ENCODE measurements around the gene PARD3. TPM values are rescaled to one million over a fixed set of nuclear protein-coding genes. Genes with fewer than 3 reads are reported as not detected.

Gene PARD3
- total RNA-seq, 3 donors from 2014 or later (not counting 1 experiment from before 2014, with no cell fraction given), result 0.14 to 0.49 (median 0.38) TPM

DNA sequence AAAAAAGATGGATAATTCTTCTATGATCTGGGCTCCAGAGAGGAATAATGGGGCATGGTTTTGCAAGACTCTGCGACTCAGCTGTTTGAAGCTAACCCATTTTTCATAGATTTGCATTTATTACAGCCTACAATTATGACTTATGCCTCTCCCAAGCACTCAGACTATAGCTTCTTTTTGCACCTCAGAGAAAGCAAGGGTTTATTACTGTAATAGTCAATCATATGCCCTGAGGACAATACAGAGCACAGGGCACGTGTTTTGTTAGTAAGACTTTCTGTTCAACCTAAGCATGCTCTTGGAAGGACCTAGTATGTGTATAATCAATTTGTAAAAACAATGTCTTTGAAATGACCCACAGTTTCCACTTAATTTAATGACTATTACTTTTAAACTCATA lies 221.2 kb downstream of the PARD3 start:
- TF ChIP-seq, protein P1, sequence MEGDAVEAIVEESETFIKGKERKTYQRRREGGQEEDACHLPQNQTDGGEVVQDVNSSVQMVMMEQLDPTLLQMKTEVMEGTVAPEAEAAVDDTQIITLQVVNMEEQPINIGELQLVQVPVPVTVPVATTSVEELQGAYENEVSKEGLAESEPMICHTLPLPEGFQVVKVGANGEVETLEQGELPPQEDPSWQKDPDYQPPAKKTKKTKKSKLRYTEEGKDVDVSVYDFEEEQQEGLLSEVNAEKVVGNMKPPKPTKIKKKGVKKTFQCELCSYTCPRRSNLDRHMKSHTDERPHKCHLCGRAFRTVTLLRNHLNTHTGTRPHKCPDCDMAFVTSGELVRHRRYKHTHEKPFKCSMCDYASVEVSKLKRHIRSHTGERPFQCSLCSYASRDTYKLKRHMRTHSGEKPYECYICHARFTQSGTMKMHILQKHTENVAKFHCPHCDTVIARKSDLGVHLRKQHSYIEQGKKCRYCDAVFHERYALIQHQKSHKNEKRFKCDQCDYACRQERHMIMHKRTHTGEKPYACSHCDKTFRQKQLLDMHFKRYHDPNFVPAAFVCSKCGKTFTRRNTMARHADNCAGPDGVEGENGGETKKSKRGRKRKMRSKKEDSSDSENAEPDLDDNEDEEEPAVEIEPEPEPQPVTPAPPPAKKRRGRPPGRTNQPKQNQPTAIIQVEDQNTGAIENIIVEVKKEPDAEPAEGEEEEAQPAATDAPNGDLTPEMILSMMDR (IDR thresholded peaks at IDR 0.05), result no peak

DNA sequence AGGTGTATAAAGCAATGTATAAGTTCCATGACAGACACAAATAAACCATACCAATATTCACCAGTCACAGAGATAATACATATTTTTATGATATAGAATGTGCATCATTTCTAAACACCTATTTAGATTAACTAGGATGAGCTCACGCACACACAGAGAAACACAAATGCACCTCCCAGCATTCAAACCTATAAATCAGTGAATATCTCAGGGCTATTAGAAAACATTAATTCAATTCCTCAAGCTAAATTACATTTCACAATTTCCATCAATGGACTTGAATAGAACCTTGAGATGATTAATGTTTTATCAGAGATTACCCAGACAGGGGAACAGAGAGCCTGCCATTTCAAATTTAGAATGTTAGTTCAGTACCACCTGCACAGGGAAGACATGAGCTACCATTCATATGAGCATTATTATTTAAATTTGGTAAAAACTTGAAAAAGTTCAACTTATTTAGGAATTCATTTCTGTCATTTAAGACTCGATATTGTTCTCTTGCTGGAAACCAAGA lies 221.7 kb downstream of the PARD3 start:
- no peaks in the 10 kb centered on the region for H3K4me1 ChIP-seq (ENCODE audit: control insufficient read depth, insufficient read depth, low read length)
- 79% methylated on average over 2 of the region's 2 CpGs for WGBS (ENCODE audit: insufficient coverage)
- intact Hi-C loops (cut with micrococcal nuclease), result no loop called here
- no peak for ATAC-seq
- H3K4me3 Mint-ChIP-seq, result no peak overlapping the region
- no peaks in the 10 kb centered on the region for H3K36me3 ChIP-seq (ENCODE audit: control insufficient read depth, insufficient read depth, low read length)
- peaks cover 13 to 14% of the 10 kb centered on the region in 2 donors for H3K27me3 Mint-ChIP-seq (ENCODE audit: low read depth in 2 of 2)
- H3K27ac ChIP-seq (ENCODE audit: low read length), result no peak overlapping the region
- no peak overlapping the region for H3K27ac Mint-ChIP-seq
- TF ChIP-seq, protein P1 (IDR thresholded peaks at IDR 0.05), result no peak
- H3K4me3 ChIP-seq (ENCODE audit: low read length), result no peak overlapping the region
- H3K36me3 Mint-ChIP-seq, result no peaks in the 10 kb centered on the region
- no peaks in the 10 kb centered on the region for H3K4me1 Mint-ChIP-seq
- no peaks in the 10 kb centered on the region for H3K9me3 Mint-ChIP-seq
- no peak for DNase-seq
- no peaks in the 10 kb centered on the region for H3K9me3 ChIP-seq (ENCODE audit: control insufficient read depth, insufficient read depth, low read length)
- no peaks in the 10 kb centered on the region for H3K27me3 ChIP-seq (ENCODE audit: control insufficient read depth, insufficient read depth, low read length)

More for the DNA sequence above, 221.2 kb downstream of the PARD3 start:
- 82% methylated on average over 2 of the region's 2 CpGs for WGBS (ENCODE audit: insufficient coverage)
- H3K9me3 Mint-ChIP-seq, result no peaks in the 10 kb centered on the region
- no peak overlapping the region for H3K27ac ChIP-seq (ENCODE audit: low read length)
- H3K27ac Mint-ChIP-seq, result no peak overlapping the region
- DNase-seq (no peak), ATAC-seq (no peak)
- no peaks in the 10 kb centered on the region for H3K36me3 ChIP-seq (ENCODE audit: control insufficient read depth, insufficient read depth, low read length)
- H3K4me1 ChIP-seq (ENCODE audit: control insufficient read depth, insufficient read depth, low read length), result no peaks in the 10 kb centered on the region
- no peak overlapping the region for H3K4me3 Mint-ChIP-seq
- H3K27me3 ChIP-seq (ENCODE audit: control insufficient read depth, insufficient read depth, low read length), result no peaks in the 10 kb centered on the region
- H3K27me3 Mint-ChIP-seq (ENCODE audit: low read depth in 2 of 2), result peaks cover 13% of the 10 kb centered on the region in 2 donors
- no peaks in the 10 kb centered on the region for H3K9me3 ChIP-seq (ENCODE audit: control insufficient read depth, insufficient read depth, low read length)
- intact Hi-C loops (cut with micrococcal nuclease), result no loop called here
- H3K36me3 Mint-ChIP-seq, result no peaks in the 10 kb centered on the region
- H3K4me3 ChIP-seq (ENCODE audit: low read length), result no peak overlapping the region
- H3K4me1 Mint-ChIP-seq, result no peaks in the 10 kb centered on the region

DNA sequence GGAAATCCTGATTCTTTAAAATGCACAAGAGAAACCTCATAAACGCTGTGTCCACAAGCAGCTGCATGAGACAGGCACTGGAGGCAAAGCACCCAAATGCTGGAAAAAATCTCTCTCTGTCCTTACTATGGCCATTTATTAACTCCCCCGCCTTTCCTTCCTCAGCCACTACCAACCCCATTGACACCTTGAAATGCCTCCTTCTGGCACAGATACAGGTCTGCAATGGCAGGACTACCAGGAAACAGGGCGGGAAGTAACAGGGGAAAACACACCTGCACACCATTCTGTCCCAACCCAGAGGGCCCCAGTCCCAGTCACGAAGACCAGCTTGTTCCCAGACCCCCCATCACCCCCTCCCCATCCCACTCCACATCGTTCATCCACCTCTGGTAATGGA lies 224.3 kb downstream of the PARD3 start:
- Mint-ChIP-seq H3K9me3 (no peaks in the 10 kb centered on the region), H3K4me1 (no peaks in the 10 kb centered on the region), H3K27me3 (ENCODE audit: low read depth in 2 of 2) (peaks cover 7 to 12% of the 10 kb centered on the region in 2 donors), H3K27ac (no peak overlapping the region), H3K36me3 (no peaks in the 10 kb centered on the region), H3K4me3 (no peak overlapping the region)
- intact Hi-C loops (cut with micrococcal nuclease), result no loop called here
- Histone ChIP-seq H3K4me3 (ENCODE audit: low read length) (no peak overlapping the region), H3K27ac (ENCODE audit: low read length) (no peak overlapping the region), H3K4me1 (ENCODE audit: control insufficient read depth, insufficient read depth, low read length) (no peaks in the 10 kb centered on the region), H3K9me3 (ENCODE audit: control insufficient read depth, insufficient read depth, low read length) (no peaks in the 10 kb centered on the region), H3K36me3 (ENCODE audit: control insufficient read depth, insufficient read depth, low read length) (no peaks in the 10 kb centered on the region), H3K27me3 (ENCODE audit: control insufficient read depth, insufficient read depth, low read length) (no peaks in the 10 kb centered on the region)
- DNase-seq (no peak), ATAC-seq (no peak)
- TF ChIP-seq, protein P1 (IDR thresholded peaks at IDR 0.05), result no peak
- 77% methylated on average over 5 of the region's 5 CpGs for WGBS (ENCODE audit: insufficient coverage)

DNA sequence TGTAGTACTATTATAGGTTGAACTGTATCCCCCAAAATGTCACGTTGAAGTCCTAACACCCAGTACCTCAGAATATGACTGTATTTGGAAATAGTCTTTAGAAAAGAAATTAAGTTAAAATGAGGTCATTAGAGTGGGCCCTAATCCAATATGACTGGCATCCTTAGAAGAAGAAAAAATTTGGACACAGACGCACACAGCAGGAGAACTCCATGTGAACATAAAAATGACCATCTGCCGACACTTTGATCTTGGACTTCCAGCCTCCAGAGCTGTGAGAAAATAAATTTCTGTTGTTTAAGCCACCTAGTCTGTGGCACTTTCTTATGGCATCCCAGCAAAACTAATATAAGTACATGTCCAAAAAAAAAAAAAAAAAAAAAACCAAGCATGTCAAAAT lies 225.8 kb downstream of the PARD3 start:
- Histone ChIP-seq H3K9me3 (ENCODE audit: control insufficient read depth, insufficient read depth, low read length) (no peaks in the 10 kb centered on the region), H3K36me3 (ENCODE audit: control insufficient read depth, insufficient read depth, low read length) (no peaks in the 10 kb centered on the region), H3K27ac (ENCODE audit: low read length) (no peak overlapping the region), H3K4me1 (ENCODE audit: control insufficient read depth, insufficient read depth, low read length) (no peaks in the 10 kb centered on the region), H3K27me3 (ENCODE audit: control insufficient read depth, insufficient read depth, low read length) (no peaks in the 10 kb centered on the region), H3K4me3 (ENCODE audit: low read length) (no peak overlapping the region)
- no peaks in the 10 kb centered on the region for H3K9me3 Mint-ChIP-seq
- no peaks in the 10 kb centered on the region for H3K4me1 Mint-ChIP-seq
- no peak overlapping the region for H3K4me3 Mint-ChIP-seq
- no peak overlapping the region for H3K27ac Mint-ChIP-seq
- peaks cover 7 to 12% of the 10 kb centered on the region in 2 donors for H3K27me3 Mint-ChIP-seq (ENCODE audit: low read depth in 2 of 2)
- 95% methylated on average over 2 of the region's 3 CpGs for whole genome bisulfite sequencing (ENCODE audit: insufficient coverage)
- intact Hi-C loops (cut with micrococcal nuclease), result no loop called here
- ATAC-seq (no peak), DNase-seq (no peak)
- TF ChIP-seq, protein P1 (IDR thresholded peaks at IDR 0.05), result no peak
- H3K36me3 Mint-ChIP-seq, result no peaks in the 10 kb centered on the region
